GM21737 (cell line): ENCODE data around the gene DEPP1.

Source experiments
- ATAC-seq: cut with Tn5 transposase; IDR thresholded peaks from one replicate; pipeline ENCODE4 v1.9.1; 2021; ENCODE audit warnings: mild to moderate bottlenecking, moderate library complexity; ENCODE audit not compliant: unreplicated experiment

Gene DEPP1

GRCh38 chr10:44934416-44935200 lies 44.0 kb downstream of the DEPP1 start:
- no peak for ATAC-seq

GRCh38 chr10:44933451-44934321 lies 44.9 kb downstream of the DEPP1 start:
- no peak for ATAC-seq

- peak; percentile 96 for ATAC-seq
Measured at GRCh38 chr10:44932517-44933450, 45.8 kb downstream of the DEPP1 start.

- no peak for ATAC-seq
Measured at GRCh38 chr10:44931621-44932516, 46.7 kb downstream of the DEPP1 start.

- ATAC-seq: no peak
Measured at GRCh38 chr10:44930904-44931620, 47.5 kb downstream of the DEPP1 start.

- ATAC-seq: no peak
Measured at GRCh38 chr10:44929356-44930255, 49.0 kb downstream of the DEPP1 start.

- ATAC-seq: no peak
Measured at GRCh38 chr10:44928462-44928861, 50.1 kb downstream of the DEPP1 start.

GRCh38 chr10:44927352-44927751 lies 51.3 kb downstream of the DEPP1 start:
- ATAC-seq: no peak

- ATAC-seq: no peak
Measured at GRCh38 chr10:44926751-44927351, 51.8 kb downstream of the DEPP1 start.
